ENCODE results near the gene ATG7. TPM values are rescaled to one million over a fixed set of nuclear protein-coding genes. Genes with fewer than 3 reads are reported as not detected.

Gene ATG7
- total and polyA plus RNA-seq, 12 donors, result 9.1 to 118 (median 40.0) TPM

DNA sequence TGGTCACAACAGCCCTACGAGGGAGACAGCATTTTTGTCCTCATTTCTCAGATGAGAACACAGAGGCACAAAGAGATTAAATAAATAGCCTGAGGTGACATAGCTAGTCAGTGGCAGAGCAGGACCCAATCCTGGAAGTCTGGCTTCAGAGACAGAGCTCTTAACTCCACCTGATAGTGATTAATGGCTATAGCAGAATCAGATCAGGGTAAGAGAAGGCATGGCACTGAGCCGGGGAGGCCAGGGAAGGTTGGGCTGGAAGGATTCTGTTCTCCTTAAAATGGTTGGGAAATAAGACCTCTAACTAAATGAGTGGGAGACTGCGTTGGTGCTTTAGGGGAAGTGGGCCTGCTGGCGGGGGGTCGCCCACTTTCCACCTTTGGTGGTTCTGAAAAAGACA lies 267.0 kb downstream of the ATG7 start:
- no peaks in the 10 kb centered on the region for H3K27me3 ChIP-seq
- 89 to 94% (median 90%) methylated on average over 5 of the region's 5 CpGs for WGBS, 4 donors
- no peaks in the 10 kb centered on the region for H3K4me1 ChIP-seq (replicated peaks in 1 of 2)
- H3K9me3 ChIP-seq (replicated peaks in 1 of 3), result peaks cover 0 to 3% (median 0%) of the 10 kb centered on the region in 3 donors
- TF ChIP-seq POLR2A (IDR thresholded peaks at IDR 0.05), result no peak
- TF ChIP-seq, protein P1, sequence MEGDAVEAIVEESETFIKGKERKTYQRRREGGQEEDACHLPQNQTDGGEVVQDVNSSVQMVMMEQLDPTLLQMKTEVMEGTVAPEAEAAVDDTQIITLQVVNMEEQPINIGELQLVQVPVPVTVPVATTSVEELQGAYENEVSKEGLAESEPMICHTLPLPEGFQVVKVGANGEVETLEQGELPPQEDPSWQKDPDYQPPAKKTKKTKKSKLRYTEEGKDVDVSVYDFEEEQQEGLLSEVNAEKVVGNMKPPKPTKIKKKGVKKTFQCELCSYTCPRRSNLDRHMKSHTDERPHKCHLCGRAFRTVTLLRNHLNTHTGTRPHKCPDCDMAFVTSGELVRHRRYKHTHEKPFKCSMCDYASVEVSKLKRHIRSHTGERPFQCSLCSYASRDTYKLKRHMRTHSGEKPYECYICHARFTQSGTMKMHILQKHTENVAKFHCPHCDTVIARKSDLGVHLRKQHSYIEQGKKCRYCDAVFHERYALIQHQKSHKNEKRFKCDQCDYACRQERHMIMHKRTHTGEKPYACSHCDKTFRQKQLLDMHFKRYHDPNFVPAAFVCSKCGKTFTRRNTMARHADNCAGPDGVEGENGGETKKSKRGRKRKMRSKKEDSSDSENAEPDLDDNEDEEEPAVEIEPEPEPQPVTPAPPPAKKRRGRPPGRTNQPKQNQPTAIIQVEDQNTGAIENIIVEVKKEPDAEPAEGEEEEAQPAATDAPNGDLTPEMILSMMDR (IDR thresholded peaks at IDR 0.05), result no peak
- no peaks in the 10 kb centered on the region for H3K36me3 ChIP-seq (replicated peaks in 1 of 2)
- H3K4me3 ChIP-seq, result no peak overlapping the region
- no peak overlapping the region for H3K27ac ChIP-seq
- intact Hi-C loops (cut with DNase I), result no loop called here
- peak in 1 of 7 donors; percentile 0 for DNase-seq

DNA sequence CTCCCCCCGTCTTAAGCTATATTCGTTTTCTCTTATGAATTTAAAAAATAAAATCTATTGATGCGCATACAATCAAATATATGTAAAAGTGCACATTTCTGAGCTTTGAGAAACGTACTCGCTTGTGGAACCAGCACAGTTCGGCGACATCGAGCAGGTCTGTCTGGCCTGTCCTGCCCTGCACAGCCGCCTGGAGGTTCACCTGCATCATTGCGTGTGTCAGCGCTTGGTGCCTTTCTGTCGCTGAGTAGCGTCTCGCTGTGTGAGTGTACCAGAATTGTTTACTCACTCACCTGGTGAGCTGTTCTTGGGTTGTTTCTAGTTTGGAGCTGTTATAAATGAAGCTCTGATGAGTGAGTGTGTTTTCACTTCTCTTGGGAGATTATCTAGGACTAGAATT lies 267.5 kb downstream of the ATG7 start:
- Histone ChIP-seq H3K27ac (no peak overlapping the region), H3K4me3 (no peak overlapping the region), H3K36me3 (replicated peaks in 1 of 2) (no peaks in the 10 kb centered on the region), H3K27me3 (no peaks in the 10 kb centered on the region), H3K4me1 (replicated peaks in 1 of 2) (no peaks in the 10 kb centered on the region), H3K9me3 (replicated peaks in 1 of 3) (peaks cover 0 to 3% (median 0%) of the 10 kb centered on the region in 3 donors)
- intact Hi-C loops (cut with DNase I), result no loop called here
- peak in 1 of 7 donors; percentile 3 for DNase-seq
- 93 to 99% (median 97%) methylated on average over 14 of the region's 14 CpGs for WGBS, 4 donors
- TF ChIP-seq POLR2A (IDR thresholded peaks at IDR 0.05), result no peak
- TF ChIP-seq, protein P1 (IDR thresholded peaks at IDR 0.05), result no peak

DNA sequence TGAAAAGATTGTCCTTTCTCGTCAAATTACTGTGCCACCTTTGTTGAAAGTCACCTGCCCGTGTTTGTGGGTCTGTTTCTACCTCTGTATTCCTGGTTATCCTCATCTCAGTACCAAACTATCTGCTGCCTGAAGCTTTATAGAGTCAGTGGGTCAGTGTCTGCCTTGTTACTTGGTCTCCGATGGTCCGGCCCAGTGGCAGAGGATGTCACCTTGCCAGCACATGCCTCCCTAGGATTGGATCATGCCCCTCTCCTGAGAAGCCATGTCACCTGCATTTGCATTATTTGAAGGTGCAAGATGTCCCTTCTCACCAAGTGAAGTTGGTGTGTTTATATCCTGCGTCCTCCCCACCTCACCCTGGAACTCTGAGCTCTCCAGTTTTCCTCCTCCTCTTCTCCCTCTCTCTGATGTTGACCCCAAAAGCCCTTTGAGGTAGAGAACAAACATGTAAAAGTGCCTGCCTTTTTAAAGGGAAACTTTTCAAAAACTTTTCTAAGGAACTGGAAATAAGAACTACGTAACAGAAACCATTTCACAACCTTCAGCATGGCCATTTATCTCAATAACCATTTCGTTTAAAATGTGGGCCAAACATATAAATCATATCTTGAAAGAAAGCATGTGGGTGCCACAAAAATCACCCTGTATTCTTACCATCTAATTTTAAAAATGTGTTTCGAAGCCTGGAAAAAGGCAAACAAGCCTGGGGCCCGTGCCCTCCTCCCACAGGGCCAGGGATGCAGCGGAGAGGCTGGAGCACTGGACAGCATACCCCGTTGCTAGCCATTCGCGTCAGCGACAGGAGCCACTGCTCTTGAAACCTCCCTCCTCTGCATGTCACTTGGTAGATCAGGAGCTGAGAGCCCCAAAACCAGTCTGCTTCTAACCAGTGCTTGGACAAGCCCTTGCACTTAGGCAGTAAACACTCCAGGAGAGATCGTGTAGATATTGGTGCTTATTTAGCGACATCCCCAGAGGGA lies 269.4 kb downstream of the ATG7 start:
- 82 to 86% (median 84%) methylated on average over 16 of the region's 16 CpGs for WGBS, 4 donors
- intact Hi-C loops (cut with DNase I), result no loop called here
- H3K4me1 ChIP-seq (replicated peaks in 1 of 2), result no peaks in the 10 kb centered on the region
- no peak for TF ChIP-seq POLR2A (IDR thresholded peaks at IDR 0.05)
- TF ChIP-seq, protein P1 (IDR thresholded peaks at IDR 0.05), result no peak
- no peak overlapping the region for H3K27ac ChIP-seq
- no peak overlapping the region for H3K4me3 ChIP-seq
- no peaks in the 10 kb centered on the region for H3K36me3 ChIP-seq (replicated peaks in 1 of 2)
- no peaks in the 10 kb centered on the region for H3K27me3 ChIP-seq
- H3K9me3 ChIP-seq (replicated peaks in 1 of 3), result peaks cover 0 to 3% (median 0%) of the 10 kb centered on the region in 3 donors
- peak in 1 of 7 donors; percentile 5 for DNase-seq

DNA sequence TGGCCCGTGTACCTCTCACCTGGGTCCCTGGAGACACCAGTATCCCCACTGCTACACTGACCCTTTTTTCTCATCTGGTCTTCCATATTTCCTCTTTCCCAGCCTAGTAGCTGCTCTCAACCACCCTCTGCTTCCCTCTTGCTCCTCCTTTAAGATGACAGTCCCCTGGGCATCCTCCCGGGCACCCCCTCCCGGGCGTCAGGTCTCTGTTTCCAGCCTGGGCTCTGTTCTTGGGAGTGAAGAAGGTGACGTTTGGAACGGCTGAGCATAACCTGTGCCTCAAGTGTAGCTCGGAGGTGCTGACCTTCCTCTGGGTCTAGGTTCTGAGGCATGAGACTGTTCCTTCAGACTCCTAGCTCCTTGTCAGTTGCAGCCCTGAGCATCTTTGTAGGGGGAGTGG lies 270.4 kb downstream of the ATG7 start:
- 85 to 95% (median 92%) methylated on average over 6 to 7 of the region's 7 CpGs for WGBS, 4 donors
- Histone ChIP-seq H3K27me3 (no peaks in the 10 kb centered on the region), H3K27ac (no peak overlapping the region), H3K36me3 (replicated peaks in 1 of 2) (no peaks in the 10 kb centered on the region), H3K9me3 (replicated peaks in 1 of 3) (peaks cover 0 to 3% (median 0%) of the 10 kb centered on the region in 3 donors), H3K4me1 (replicated peaks in 1 of 2) (no peaks in the 10 kb centered on the region), H3K4me3 (no peak overlapping the region)
- intact Hi-C loops (cut with DNase I), result no loop called here
- no peak for TF ChIP-seq POLR2A (IDR thresholded peaks at IDR 0.05)
- TF ChIP-seq, protein P1 (IDR thresholded peaks at IDR 0.05), result no peak
- peak in 2 of 7 donors; percentile 4 for DNase-seq
